Activated CD8-positive, alpha-beta T cell treated with anti-CD3 and anti-CD28 coated beads for 36 hours (primary cell): Measurements from ENCODE around the gene GPR32. TPM values are rescaled to one million over a fixed set of nuclear protein-coding genes. Genes with fewer than 3 reads are reported as not detected.

Experiments used
- ATAC-seq: fragments of 200-7000 bp; cut with Tn5 transposase; one replicate; pipeline ENCODE4 v1.10.0; 2021; ENCODE audit warnings: mild to moderate bottlenecking, moderate library complexity
- CTCF ChIA-PET: fragments of 350-600 bp; sonication (Branson Sonifier 250); formaldehyde crosslinking; loops from one replicate; lab custom pipeline; 2021; ENCODE audit warnings: antibody characterized with exemption; lab: Charles Lee
- POLR2A ChIA-PET: fragments of 350-600 bp; sonication (Branson Sonifier 250); formaldehyde crosslinking; loops from one replicate; lab custom pipeline; 2021; ENCODE audit warnings: antibody characterized with exemption; lab: Charles Lee
- DNase-seq: peaks from one replicate; pipeline ENCODE4 v3.0.0-alpha.2; 2020
- H3K27ac Mint-ChIP-seq: one replicate; pipeline ENCODE4 v1.8.0; 2021; ENCODE audit warnings: mild to moderate bottlenecking, mixed read lengths
- H3K27me3 Mint-ChIP-seq: one replicate; pipeline ENCODE4 v1.8.0; 2021; ENCODE audit warnings: mixed read lengths
- H3K36me3 Mint-ChIP-seq: one replicate; pipeline ENCODE4 v1.8.0; 2021; ENCODE audit warnings: low read depth, mixed read lengths
- H3K4me1 Mint-ChIP-seq: one replicate; pipeline ENCODE4 v1.8.0; 2021; ENCODE audit warnings: low read depth, mixed read lengths
- H3K4me3 Mint-ChIP-seq: one replicate; pipeline ENCODE4 v1.8.0; 2021; ENCODE audit warnings: mild to moderate bottlenecking, moderate library complexity, mixed read lengths
- H3K9me3 Mint-ChIP-seq: one replicate; pipeline ENCODE4 v1.8.0; 2021; ENCODE audit warnings: mixed read lengths
- intact Hi-C: fragments of 100-400 bp; cut with micrococcal nuclease; formaldehyde crosslinking; loops from one replicate; pipeline ENCODE4 v1.10.0; 2022
- total RNA-seq, 2 experiments: library from RNA; stranded (reverse); gene quantifications; one replicate each; pipeline ENCODE4 v1.2.3, GENCODE V29; 2021
- TF ChIP-seq, protein P1 (sequence below): fragments of 200-600 bp; IDR thresholded peaks from one replicate; pipeline ENCODE4 v1.8.0; 2022; ENCODE audit warnings: antibody characterized with exemption, mild to moderate bottlenecking

GPR32 gene
- total RNA-seq, 2 experiments from 2014 or later, result not detected

GRCh38 chr19:50794074-50794875 lies 24.0 kb downstream of the GPR32 start:
- CTCF ChIA-PET, result interaction anchor here (0.9 to 1.6 kb wide), 3 partner anchors 10 to 127 kb away, joined by 3 to 13 read pairs (median 3); no protein-coding TSS in a partner anchor
- TF ChIP-seq, protein P1, sequence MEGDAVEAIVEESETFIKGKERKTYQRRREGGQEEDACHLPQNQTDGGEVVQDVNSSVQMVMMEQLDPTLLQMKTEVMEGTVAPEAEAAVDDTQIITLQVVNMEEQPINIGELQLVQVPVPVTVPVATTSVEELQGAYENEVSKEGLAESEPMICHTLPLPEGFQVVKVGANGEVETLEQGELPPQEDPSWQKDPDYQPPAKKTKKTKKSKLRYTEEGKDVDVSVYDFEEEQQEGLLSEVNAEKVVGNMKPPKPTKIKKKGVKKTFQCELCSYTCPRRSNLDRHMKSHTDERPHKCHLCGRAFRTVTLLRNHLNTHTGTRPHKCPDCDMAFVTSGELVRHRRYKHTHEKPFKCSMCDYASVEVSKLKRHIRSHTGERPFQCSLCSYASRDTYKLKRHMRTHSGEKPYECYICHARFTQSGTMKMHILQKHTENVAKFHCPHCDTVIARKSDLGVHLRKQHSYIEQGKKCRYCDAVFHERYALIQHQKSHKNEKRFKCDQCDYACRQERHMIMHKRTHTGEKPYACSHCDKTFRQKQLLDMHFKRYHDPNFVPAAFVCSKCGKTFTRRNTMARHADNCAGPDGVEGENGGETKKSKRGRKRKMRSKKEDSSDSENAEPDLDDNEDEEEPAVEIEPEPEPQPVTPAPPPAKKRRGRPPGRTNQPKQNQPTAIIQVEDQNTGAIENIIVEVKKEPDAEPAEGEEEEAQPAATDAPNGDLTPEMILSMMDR, result peak; percentile 10
- H3K9me3 Mint-ChIP-seq, result no peaks in the 10 kb centered on the region

DNA sequence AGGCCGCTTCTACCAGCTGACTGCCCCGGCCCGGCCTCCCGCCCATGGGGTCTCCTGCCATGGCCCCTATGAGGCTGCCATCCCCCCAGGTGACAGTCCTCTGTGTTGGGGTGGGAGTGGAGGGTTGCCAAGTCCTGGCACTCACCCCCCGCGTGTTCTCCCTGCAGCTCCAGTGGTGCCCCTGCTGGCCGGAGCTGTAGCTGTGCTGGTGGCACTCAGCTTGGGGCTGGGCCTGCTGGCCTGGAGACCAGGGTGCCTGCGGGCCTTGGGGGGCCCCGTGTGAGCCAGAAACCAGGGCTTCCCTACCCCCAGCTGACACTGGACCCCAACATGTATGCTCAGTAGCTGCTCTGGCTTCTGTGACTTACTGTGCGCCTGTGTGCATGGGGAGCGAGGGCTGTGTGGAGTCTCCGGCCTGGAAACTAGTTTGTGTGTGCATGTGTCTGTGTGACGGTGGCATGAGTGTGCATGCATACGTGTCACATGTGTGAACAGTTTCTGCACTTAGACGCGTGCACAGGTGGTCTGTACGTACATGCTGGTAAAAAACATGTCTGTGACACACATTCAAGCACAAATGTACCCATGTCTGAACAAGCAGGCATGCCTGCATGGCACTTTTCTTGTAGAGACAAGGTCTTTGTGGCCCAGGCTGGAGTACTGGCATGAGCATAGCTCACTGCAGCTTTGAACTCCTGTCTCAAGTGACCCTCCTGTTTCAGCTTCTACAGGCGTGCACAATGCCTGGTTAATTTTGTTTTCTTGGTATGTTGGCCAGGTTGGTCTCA lies 24.8 kb downstream of the GPR32 start:
- H3K4me1 Mint-ChIP-seq, result peaks cover 11% of the 10 kb centered on the region
- intact Hi-C loops, result no loop called here
- no peaks in the 10 kb centered on the region for H3K9me3 Mint-ChIP-seq
- DNase-seq, result peak; percentile 46
- ATAC-seq, result peak; percentile 19
- CTCF ChIA-PET, result interaction anchor here (0.9 to 1.6 kb wide), 3 partner anchors 10 to 127 kb away, joined by 3 to 13 read pairs (median 3); no protein-coding TSS in a partner anchor
- TF ChIP-seq, protein P1, result no peak
- POLR2A ChIA-PET, result interaction anchor here (0.7 to 9.4 kb wide), 13 partner anchors 7 to 127 kb away, joined by 3 to 99 read pairs (median 3); partner anchors contain the start of gene CLEC11A
- no peak overlapping the region for H3K4me3 Mint-ChIP-seq
- H3K36me3 Mint-ChIP-seq, result peaks cover 37% of the 10 kb centered on the region
- H3K27me3 Mint-ChIP-seq, result no peaks in the 10 kb centered on the region
- no peak overlapping the region for H3K27ac Mint-ChIP-seq

More at GRCh38 chr19:50794074-50794875, 24.0 kb downstream of the GPR32 start:
- POLR2A ChIA-PET, result interaction anchor here (0.7 to 9.4 kb wide), 11 partner anchors 8 to 128 kb away, joined by 3 to 99 read pairs (median 3); no protein-coding TSS in a partner anchor
- DNase-seq, result peak; percentile 62
- H3K4me3 Mint-ChIP-seq, result no peak overlapping the region
- ATAC-seq, result peak; percentile 21
- H3K27ac Mint-ChIP-seq, result peak overlapping the region; percentile 64
- H3K27me3 Mint-ChIP-seq, result no peaks in the 10 kb centered on the region
- peaks cover 9% of the 10 kb centered on the region for H3K4me1 Mint-ChIP-seq
- peaks cover 29% of the 10 kb centered on the region for H3K36me3 Mint-ChIP-seq
- intact Hi-C loops, result no loop called here

GRCh38 chr19:50795664-50796073 lies 25.4 kb downstream of the GPR32 start:
- no peak for DNase-seq
- no peak overlapping the region for H3K4me3 Mint-ChIP-seq
- peak overlapping the region; percentile 34 for H3K27ac Mint-ChIP-seq
- intact Hi-C loops, result no loop called here
- ChIA-PET POLR2A (interaction anchor here (0.6 to 9.4 kb wide), 12 partner anchors 7 to 72 kb away, joined by 3 to 99 read pairs (median 4); partner anchors contain the start of gene CLEC11A), CTCF (interaction anchor here (1.6 kb wide), 1 partner anchor 126 kb away, joined by 13 read pairs; no protein-coding TSS in a partner anchor)
- peaks cover 41% of the 10 kb centered on the region for H3K36me3 Mint-ChIP-seq
- peaks cover 14% of the 10 kb centered on the region for H3K4me1 Mint-ChIP-seq
- TF ChIP-seq, protein P1, result no peak
- no peak for ATAC-seq
- H3K27me3 Mint-ChIP-seq, result no peaks in the 10 kb centered on the region
- H3K9me3 Mint-ChIP-seq, result no peaks in the 10 kb centered on the region

DNA sequence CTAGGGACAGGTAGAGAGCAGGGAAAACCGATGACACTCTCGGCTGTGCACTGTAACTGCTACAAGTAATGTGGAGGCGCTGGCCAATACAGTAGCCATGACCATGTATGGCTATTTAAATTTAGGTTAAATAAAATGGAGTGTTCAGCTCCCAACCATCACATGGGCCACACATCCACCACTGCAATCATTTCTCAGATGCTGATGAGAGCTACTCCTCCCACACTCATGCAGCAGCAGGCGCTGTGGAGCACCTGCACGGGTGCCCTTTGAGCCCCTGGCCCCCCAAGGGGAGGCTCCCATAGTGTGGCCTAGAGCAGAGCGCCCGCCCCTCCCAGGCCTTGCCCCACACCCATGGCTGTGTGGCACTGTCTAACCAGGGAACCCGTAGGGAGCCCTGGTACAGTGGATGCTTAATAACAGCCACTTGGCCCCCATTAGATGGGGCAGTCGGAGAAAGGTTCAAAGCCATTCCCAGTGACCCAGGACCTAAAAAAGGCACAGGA lies 25.9 kb downstream of the GPR32 start:
- ChIA-PET CTCF (interaction anchor here (1.8 kb wide), 1 partner anchor 126 kb away, joined by 9 read pairs; no protein-coding TSS in a partner anchor), POLR2A (interaction anchor here (0.6 to 9.4 kb wide), 13 partner anchors 6 to 126 kb away, joined by 3 to 99 read pairs (median 3); partner anchors contain the start of gene CLEC11A)
- H3K9me3 Mint-ChIP-seq, result no peaks in the 10 kb centered on the region
- intact Hi-C loops, result no loop called here
- no peaks in the 10 kb centered on the region for H3K27me3 Mint-ChIP-seq
- peaks cover 19% of the 10 kb centered on the region for H3K4me1 Mint-ChIP-seq
- peak overlapping the region; percentile 34 for H3K27ac Mint-ChIP-seq
- H3K36me3 Mint-ChIP-seq, result peaks cover 46% of the 10 kb centered on the region
- no peak overlapping the region for H3K4me3 Mint-ChIP-seq
- DNase-seq, result peak; percentile 39
- TF ChIP-seq, protein P1, result no peak
- peak; percentile 15 for ATAC-seq
